Mesenchymal stem cell (in vitro differentiated cells and primary cell): ENCODE measurements around the gene RUFY3.

Source experiments
- DNase-seq: peaks from one replicate; pipeline ENCODE4 v3.0.0-alpha.2; 2013
- H2AFZ ChIP-seq: one replicate; pipeline ENCODE4 v1.6.1; 2013; ENCODE audit warnings: low read depth, mild to moderate bottlenecking, control low read depth, inconsistent platforms, low read length, moderate library complexity
- H2AK5ac ChIP-seq: 2 replicates; pipeline ENCODE4 v1.6.1; 2013; ENCODE audit warnings: low read length, moderate library complexity, mild to moderate bottlenecking, inconsistent platforms; ENCODE audit not compliant: severe bottlenecking
- H2BK120ac ChIP-seq: one replicate; pipeline ENCODE4 v1.6.1; 2013; ENCODE audit warnings: low read depth, mild to moderate bottlenecking, inconsistent platforms, low read length, moderate library complexity
- H2BK12ac ChIP-seq, 2 experiments: one replicate each; pipeline ENCODE4 v1.6.1; 2013; ENCODE audit warnings: inconsistent platforms in 2 of 2, low read length in 2 of 2, mild to moderate bottlenecking in 2 of 2, moderate library complexity in 2 of 2, control low read depth in 1 of 2
- H2BK15ac ChIP-seq: one replicate; pipeline ENCODE4 v1.6.1; 2013; ENCODE audit warnings: mild to moderate bottlenecking, low read depth, inconsistent platforms; ENCODE audit not compliant: poor library complexity, severe bottlenecking
- H2BK5ac ChIP-seq: 2 replicates; pipeline ENCODE4 v1.6.1; 2013; ENCODE audit warnings: low read depth, mild to moderate bottlenecking, low read length, control low read depth, inconsistent platforms; ENCODE audit not compliant: poor library complexity, severe bottlenecking
- H3K14ac ChIP-seq, 2 experiments: one replicate each; pipeline ENCODE4 v1.6.1; 2013; ENCODE audit warnings: inconsistent platforms in 2 of 2, low read length in 2 of 2, control low read depth in 1 of 2, mild to moderate bottlenecking in 1 of 2, moderate library complexity in 1 of 2
- H3K18ac ChIP-seq, 2 experiments: one replicate each; pipeline ENCODE4 v1.6.1; 2013; ENCODE audit warnings: inconsistent platforms in 2 of 2, low read length in 2 of 2, control low read depth in 1 of 2, low read depth in 1 of 2, mild to moderate bottlenecking in 1 of 2
- H3K23ac ChIP-seq, 2 experiments: one replicate each; pipeline ENCODE4 v1.6.1; 2013; ENCODE audit warnings: inconsistent platforms in 2 of 2, low read length in 2 of 2, mild to moderate bottlenecking in 2 of 2, moderate library complexity in 2 of 2, control low read depth in 1 of 2
- H3K27ac ChIP-seq: 2 replicates; pipeline ENCODE4 v1.5.1; 2013; ENCODE audit warnings: mild to moderate bottlenecking, moderate library complexity, low read length, control low read depth, inconsistent platforms; ENCODE audit not compliant: poor library complexity, severe bottlenecking
- H3K27me3 ChIP-seq, 2 experiments: 2 replicates each; pipeline versions ENCODE4 v1.6.1 to v1.7.0; 2013; ENCODE audit warnings: low read length in 2 of 2, mild to moderate bottlenecking in 2 of 2, moderate library complexity in 2 of 2, control low read depth in 1 of 2, inconsistent platforms in 1 of 2; ENCODE audit not compliant: control insufficient read depth in 1 of 2, insufficient read depth in 1 of 2
- H3K36me3 ChIP-seq, 2 experiments: 2 replicates each; pipeline versions ENCODE4 v1.6.1 to v1.7.0; 2013; ENCODE audit warnings: low read length in 2 of 2, control low read depth in 1 of 2, inconsistent platforms in 1 of 2, low read depth in 1 of 2, mild to moderate bottlenecking in 1 of 2; ENCODE audit not compliant: insufficient read depth in 2 of 2, control insufficient read depth in 1 of 2
- H3K4ac ChIP-seq, 2 experiments: one replicate each; pipeline ENCODE4 v1.6.1; 2013; ENCODE audit warnings: inconsistent platforms in 2 of 2, low read length in 2 of 2, mild to moderate bottlenecking in 2 of 2, moderate library complexity in 2 of 2, control low read depth in 1 of 2, low read depth in 1 of 2
- H3K4me1 ChIP-seq: 2 replicates; pipeline ENCODE4 v1.6.1; 2013; ENCODE audit warnings: low read depth, low read length, control low read depth; ENCODE audit not compliant: control insufficient read depth, insufficient read depth
- H3K4me2 ChIP-seq: 2 replicates; pipeline ENCODE4 v1.6.1; 2013; ENCODE audit warnings: low read length, mild to moderate bottlenecking, inconsistent platforms; ENCODE audit not compliant: poor library complexity, severe bottlenecking
- H3K4me3 ChIP-seq, 2 experiments: 2 replicates each; pipeline versions ENCODE4 v1.5.1 to v1.7.0; 2013; ENCODE audit warnings: low read length in 2 of 2, mild to moderate bottlenecking in 2 of 2, control low read depth in 1 of 2, low read depth in 1 of 2; ENCODE audit not compliant: insufficient read depth in 1 of 2
- H3K79me1 ChIP-seq: replicated peaks from 2 replicates; pipeline ENCODE4 v1.6.1; 2013; ENCODE audit warnings: mild to moderate bottlenecking, control low read depth, low read length, inconsistent platforms; ENCODE audit not compliant: poor library complexity, severe bottlenecking
- H3K9ac ChIP-seq: 2 replicates; pipeline ENCODE4 v1.7.0; 2013; ENCODE audit warnings: mild to moderate bottlenecking, low read length, moderate library complexity
- H3K9me3 ChIP-seq: 2 replicates; pipeline ENCODE4 v1.7.0; 2013; ENCODE audit warnings: mild to moderate bottlenecking, low read length; ENCODE audit not compliant: control insufficient read depth
- H4K8ac ChIP-seq: one replicate; pipeline ENCODE4 v1.6.1; 2013; ENCODE audit warnings: inconsistent platforms, mild to moderate bottlenecking, low read length, moderate library complexity
- H4K91ac ChIP-seq: one replicate; pipeline ENCODE4 v1.6.1; 2013; ENCODE audit warnings: mild to moderate bottlenecking, low read length, inconsistent platforms
- WGBS: methylation state at CpG from one replicate; pipeline ENCODE4 v1.1.7; 2013; ENCODE audit warnings: mixed read lengths; 5-methylcytosine and 5-hydroxymethylcytosine counted together

The RUFY3 gene

DNA sequence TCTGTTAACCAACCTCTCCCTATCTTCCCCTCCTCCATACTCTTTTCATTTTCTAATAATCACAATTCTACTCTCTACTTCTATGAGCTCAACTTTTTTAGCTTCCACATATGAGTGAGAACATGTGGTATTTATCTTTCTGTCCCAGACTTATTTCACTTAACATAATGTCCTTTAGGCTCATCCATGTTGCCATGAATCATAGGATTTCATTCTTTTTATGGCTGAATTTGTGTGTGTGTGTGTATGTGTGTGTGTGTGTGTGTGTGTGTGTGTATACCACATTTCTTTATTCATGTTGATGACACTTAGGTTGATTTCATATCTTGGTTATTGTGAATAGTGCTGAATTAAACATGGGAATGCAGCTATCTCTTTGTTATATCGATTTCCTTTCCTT lies 37.4 kb downstream of the RUFY3 start:
- H2AK5ac ChIP-seq, result no peak overlapping the region

DNA sequence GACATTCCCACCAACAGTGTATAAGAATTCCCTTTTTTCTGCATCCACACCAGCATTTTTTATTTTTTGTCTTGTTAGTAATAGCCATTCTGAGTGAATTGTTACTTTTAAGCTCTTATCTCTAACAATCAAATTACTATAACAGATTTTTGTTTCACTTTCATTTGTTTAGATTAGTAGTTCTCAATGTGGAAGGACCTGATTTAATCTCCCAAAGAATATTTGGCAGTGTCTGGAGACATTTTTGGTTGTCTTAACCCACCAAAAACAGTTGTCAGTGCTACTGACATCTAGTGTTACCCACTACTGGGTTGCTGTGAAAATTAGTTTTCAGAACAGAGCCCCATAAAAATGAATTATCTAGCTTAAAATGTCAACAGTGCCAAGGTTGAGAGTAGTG lies 37.9 kb downstream of the RUFY3 start:
- Histone ChIP-seq H3K4me1 (no peaks in the 10 kb centered on the region), H2BK12ac (no peak overlapping the region), H2AK5ac (no peak overlapping the region), H3K18ac (no peak overlapping the region), H2AFZ (no peak overlapping the region), H3K4me2 (no peak overlapping the region), H3K79me1 (peaks cover 21% of the 10 kb centered on the region), H4K8ac (no peak overlapping the region), H3K9me3 (no peaks in the 10 kb centered on the region), H4K91ac (no peak overlapping the region), H3K36me3 (peaks cover 2 to 42% of the 10 kb centered on the region in 2 experiments), H2BK15ac (no peak overlapping the region), H3K23ac (no peak overlapping the region), H3K14ac (no peak overlapping the region), H2BK5ac (no peak overlapping the region), H3K9ac (no peak overlapping the region), H3K27ac (no peak overlapping the region), H3K4ac (no peak overlapping the region), H3K4me3 (no peak overlapping the region), H3K27me3 (no peaks in the 10 kb centered on the region), H2BK120ac (no peak overlapping the region)
- DNase-seq, result no peak

More for the DNA sequence above, 37.4 kb downstream of the RUFY3 start:
- Histone ChIP-seq H2BK120ac (no peak overlapping the region), H3K79me1 (peaks cover 21% of the 10 kb centered on the region), H3K9me3 (no peaks in the 10 kb centered on the region), H2BK15ac (no peak overlapping the region), H2AFZ (no peak overlapping the region), H3K23ac (no peak overlapping the region), H3K9ac (no peak overlapping the region), H3K27me3 (no peaks in the 10 kb centered on the region), H3K18ac (no peak overlapping the region), H3K4me2 (no peak overlapping the region), H2BK5ac (no peak overlapping the region), H2BK12ac (no peak overlapping the region), H3K4ac (no peak overlapping the region), H3K14ac (no peak overlapping the region), H4K91ac (no peak overlapping the region), H3K4me3 (no peak overlapping the region), H3K4me1 (no peaks in the 10 kb centered on the region), H3K36me3 (peaks cover 2 to 37% of the 10 kb centered on the region in 2 experiments), H3K27ac (no peak overlapping the region), H4K8ac (no peak overlapping the region)
- no peak for DNase-seq
- 86% methylated on average over 1 of the region's 1 CpG for WGBS

DNA sequence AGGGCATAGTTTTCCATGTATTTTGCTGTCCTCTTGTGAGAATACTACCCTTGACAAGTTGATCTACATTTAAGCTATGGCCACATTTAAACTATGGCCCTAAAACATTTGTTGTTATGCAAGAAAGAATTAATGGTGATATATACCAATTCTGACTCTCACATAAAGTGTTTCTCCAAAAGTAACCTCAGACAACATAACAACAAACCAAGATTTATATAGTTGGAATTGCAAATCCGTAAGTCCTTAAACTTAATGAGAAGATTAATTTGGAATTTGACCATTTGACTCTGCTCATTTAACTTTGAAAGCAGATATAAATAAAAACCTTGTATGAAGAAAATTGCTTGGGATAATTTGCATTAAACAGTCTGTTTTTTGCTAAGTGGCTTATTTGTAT lies 38.9 kb downstream of the RUFY3 start:
- no peak overlapping the region for H3K14ac ChIP-seq
- H4K91ac ChIP-seq, result no peak overlapping the region
- WGBS, result no CpG with 5 or more reads among the region's 1 CpG
- no peak overlapping the region for H3K18ac ChIP-seq
- peaks cover 4 to 48% of the 10 kb centered on the region in 2 experiments for H3K36me3 ChIP-seq
- H3K4me2 ChIP-seq, result no peak overlapping the region
- peaks cover 21% of the 10 kb centered on the region for H3K79me1 ChIP-seq
- H4K8ac ChIP-seq, result no peak overlapping the region
- H3K9me3 ChIP-seq, result no peaks in the 10 kb centered on the region
- H2BK5ac ChIP-seq, result no peak overlapping the region
- no peak for DNase-seq
- no peaks in the 10 kb centered on the region for H3K27me3 ChIP-seq
- no peak overlapping the region for H3K9ac ChIP-seq
- no peak overlapping the region for H3K23ac ChIP-seq
- no peak overlapping the region for H2BK120ac ChIP-seq
- H2AK5ac ChIP-seq, result no peak overlapping the region
- no peak overlapping the region for H2BK15ac ChIP-seq
- no peak overlapping the region for H3K27ac ChIP-seq
- no peak overlapping the region for H2AFZ ChIP-seq
- no peak overlapping the region for H3K4ac ChIP-seq
- no peaks in the 10 kb centered on the region for H3K4me1 ChIP-seq
- no peak overlapping the region for H2BK12ac ChIP-seq
- no peak overlapping the region for H3K4me3 ChIP-seq

DNA sequence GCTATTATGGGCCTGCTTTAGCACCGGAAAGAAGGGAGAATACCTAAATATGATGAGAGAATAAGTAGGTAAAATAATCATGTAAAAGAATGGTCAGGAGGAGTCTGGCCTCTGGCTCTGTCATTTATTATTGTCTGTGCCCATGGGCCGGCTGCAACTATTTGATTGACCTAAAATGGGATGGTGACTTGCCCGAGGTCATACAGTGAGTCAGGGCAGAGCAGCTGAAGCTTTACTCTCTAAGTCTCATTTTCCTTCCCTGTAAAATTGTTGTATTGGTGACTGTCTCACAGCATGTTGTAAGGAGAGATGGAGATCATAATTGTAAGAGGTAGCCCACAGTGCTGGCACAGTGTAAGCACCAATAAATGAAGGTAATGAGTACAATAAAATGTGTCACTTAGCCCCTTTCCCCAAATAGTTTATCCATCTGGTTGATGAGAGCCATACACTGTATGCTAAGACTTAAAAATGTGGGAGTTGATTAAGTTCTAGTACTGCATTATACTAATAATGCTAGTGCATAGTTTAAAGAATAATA lies 39.6 kb downstream of the RUFY3 start:
- H3K4me3 ChIP-seq, result no peak overlapping the region
- H3K18ac ChIP-seq, result no peak overlapping the region
- WGBS, result 96% methylated on average over 3 of the region's 3 CpGs

More for the DNA sequence above, 39.6 kb downstream of the RUFY3 start:
- Histone ChIP-seq H3K23ac (no peak overlapping the region), H2AK5ac (no peak overlapping the region), H4K8ac (no peak overlapping the region), H3K9me3 (no peaks in the 10 kb centered on the region), H4K91ac (no peak overlapping the region), H2BK12ac (no peak overlapping the region), H3K27ac (no peak overlapping the region), H3K4ac (no peak overlapping the region), H2BK15ac (no peak overlapping the region), H2BK120ac (no peak overlapping the region), H3K36me3 (peaks cover 3 to 49% of the 10 kb centered on the region in 2 experiments), H2BK5ac (no peak overlapping the region), H2AFZ (no peak overlapping the region), H3K9ac (no peak overlapping the region), H3K14ac (no peak overlapping the region), H3K4me2 (no peak overlapping the region), H3K4me1 (no peaks in the 10 kb centered on the region), H3K79me1 (peaks cover 17% of the 10 kb centered on the region), H3K27me3 (no peaks in the 10 kb centered on the region)
- no peak for DNase-seq
